ENCODE measurements around the gene METTL16. TPM values are rescaled to one million over a fixed set of nuclear protein-coding genes. Genes with fewer than 3 reads are reported as not detected.
A peak's percentile ranks its signal among the peaks of the same experiment; 100 is the strongest.

The METTL16 gene
- polyA plus RNA-seq, 1 of the 3 experiments (the other 2 are of a cell fraction): 8.1 TPM

GRCh38 chr17:2395258-2396181 lies 116.2 kb downstream of the METTL16 start:
- Histone ChIP-seq H3K36me3 (replicated peaks in 1 of 2; ENCODE audit: control insufficient read depth in 1 of 2, insufficient read depth in 2 of 2, low read length in 1 of 2) (no peaks in the 10 kb centered on the region), H3K9me2 (no peaks in the 10 kb centered on the region), H2AFZ (ENCODE audit: low read depth) (no peak overlapping the region), H3F3A (replicated peaks; ENCODE audit: insufficient read depth) (peaks cover 17% of the 10 kb centered on the region), H3K4me2 (peak overlapping the region; percentile 98), H3K27ac (ENCODE audit: low read depth in 2 of 2, low read length in 1 of 2) (peak overlapping the region; percentile 89 to 100), H3K9ac (peak overlapping the region; percentile 69; the same call in 1 of the 2 replicates), H3K4me1 (ENCODE audit: control insufficient read depth in 1 of 2, insufficient read depth in 2 of 2, low read depth in 1 of 2, low read length in 1 of 2) (peaks cover 38 to 56% of the 10 kb centered on the region in 2 experiments), H3K27me3 (ENCODE audit: insufficient read depth) (no peaks in the 10 kb centered on the region), H4K20me1 (ENCODE audit: insufficient read depth) (peaks cover 20% of the 10 kb centered on the region; the same call in 1 of the 2 replicates), H3K79me2 (ENCODE audit: insufficient read depth) (peaks cover 67% of the 10 kb centered on the region), H3K4me3 (ENCODE audit: low read depth in 2 of 2, low read length in 1 of 2) (peak overlapping the region; percentile 43 to 60; a peak in 3 of 4 replicates), H3K9me3 (no peaks in the 10 kb centered on the region)
- ChIA-PET CTCF (interaction anchor here (1.0 to 27.8 kb wide), 3 partner anchors 14 to 20 kb away, joined by 5 to 654 read pairs (median 62); no protein-coding TSS in a partner anchor), POLR2A (no interaction called here)
- DNase-seq: no peak
- TF ChIP-seq ZBTB33 (IDR thresholded peaks at IDR 0.05; ENCODE audit: borderline replicate concordance, low read depth) (no peak), TEAD4 (IDR thresholded peaks at IDR 0.05; ENCODE audit: borderline replicate concordance, insufficient read depth) (no peak), RFX5 (IDR thresholded peaks at IDR 0.05; ENCODE audit: low read length) (no peak), RAD21 (IDR thresholded peaks at IDR 0.05; ENCODE audit: low read length) (no peak), MAX (IDR thresholded peaks at IDR 0.05; ENCODE audit: low read depth) (no peak), SMC3 (IDR thresholded peaks at IDR 0.05; ENCODE audit: low read depth, low read length) (no peak), NRF1 (IDR thresholded peaks at IDR 0.05; ENCODE audit: low read depth, low read length) (no peak)
- 86% methylated on average over 20 of the region's 28 CpGs for WGBS (ENCODE audit: low lambda C conversion rate)

- ChIA-PET POLR2A (no interaction called here), CTCF (interaction anchor here (6.2 kb wide), 1 partner anchor 13 kb away, joined by 62 read pairs; no protein-coding TSS in a partner anchor)
- DNase-seq: no peak
- H3K4me3 ChIP-seq (ENCODE audit: low read depth in 2 of 2, low read length in 1 of 2): no peak overlapping the region
- H3K27me3 ChIP-seq (ENCODE audit: insufficient read depth): no peaks in the 10 kb centered on the region
- TF ChIP-seq ZBTB33 (IDR thresholded peaks at IDR 0.05; ENCODE audit: borderline replicate concordance, low read depth) (no peak), POLR2AphosphoS5 (IDR thresholded peaks at IDR 0.05; ENCODE audit: low read depth, low read length) (no peak), SIN3A (IDR thresholded peaks at IDR 0.05; ENCODE audit: borderline replicate concordance, low read depth, low read length) (no peak), NRF1 (IDR thresholded peaks at IDR 0.05; ENCODE audit: low read depth, low read length) (no peak), FOXJ3 (CRISPR knock-in tag; IDR thresholded peaks at IDR 0.05) (no peak), TCF12 (IDR thresholded peaks at IDR 0.05) (no peak), YY1 (IDR thresholded peaks at IDR 0.05; ENCODE audit: low read depth) (no peak), TEAD4 (IDR thresholded peaks at IDR 0.05; ENCODE audit: borderline replicate concordance, insufficient read depth) (no peak), IRF3 (IDR thresholded peaks at IDR 0.05; ENCODE audit: low read depth, low read length) (no peak)
- H4K20me1 ChIP-seq (ENCODE audit: insufficient read depth): peaks cover 20% of the 10 kb centered on the region; the same call in 1 of the 2 replicates
- no peak overlapping the region for H3K9ac ChIP-seq
- H2AFZ ChIP-seq (ENCODE audit: low read depth): no peak overlapping the region
- peaks cover 67% of the 10 kb centered on the region for H3K79me2 ChIP-seq (ENCODE audit: insufficient read depth)
- H3K27ac ChIP-seq (ENCODE audit: low read depth in 2 of 2, low read length in 1 of 2): no peak overlapping the region; a peak in 2 of 4 replicates
- H3K36me3 ChIP-seq (replicated peaks in 1 of 2; ENCODE audit: control insufficient read depth in 1 of 2, insufficient read depth in 2 of 2, low read length in 1 of 2): peaks cover 0 to 3% of the 10 kb centered on the region in 2 experiments
- peaks cover 38 to 59% of the 10 kb centered on the region in 2 experiments for H3K4me1 ChIP-seq (ENCODE audit: control insufficient read depth in 1 of 2, insufficient read depth in 2 of 2, low read depth in 1 of 2, low read length in 1 of 2)
- WGBS (ENCODE audit: low lambda C conversion rate): 97% methylated on average over 11 of the region's 16 CpGs
- no peaks in the 10 kb centered on the region for H3K9me3 ChIP-seq
- H3K9me2 ChIP-seq: no peaks in the 10 kb centered on the region
- peaks cover 14% of the 10 kb centered on the region for H3F3A ChIP-seq (replicated peaks; ENCODE audit: insufficient read depth)
- H3K4me2 ChIP-seq: peak overlapping the region; percentile 69; the same call in 1 of the 2 replicates
These were observed 116.9 kb downstream of the METTL16 start for GRCh38 chr17:2394775-2395201.

Measured in SK-N-SH (cell line).